Measurements from ENCODE around the gene SCYGR3. TPM values are rescaled to one million over a fixed set of nuclear protein-coding genes. Genes with fewer than 3 reads are reported as not detected.

SCYGR3 gene
- total and polyA plus RNA-seq, 2 donors from 2014 or later: not detected

- Histone ChIP-seq H3K36me3 (ENCODE audit: control insufficient read depth in 2 of 3, insufficient read depth in 3 of 3, low read length in 3 of 3) (no peaks in the 10 kb centered on the region), H3K4me3 (ENCODE audit: low read length in 3 of 3) (no peak overlapping the region), H3K27me3 (ENCODE audit: control insufficient read depth, insufficient read depth, low read length) (no peaks in the 10 kb centered on the region), H3K4me1 (ENCODE audit: control insufficient read depth in 2 of 3, insufficient read depth in 2 of 3, low read depth in 1 of 3, low read length in 3 of 3) (no peaks in the 10 kb centered on the region), H3K27ac (ENCODE audit: low read depth in 2 of 2, low read length in 2 of 2) (no peak overlapping the region), H3K9ac (ENCODE audit: low read length in 3 of 3) (no peak overlapping the region), H3K9me3 (ENCODE audit: control insufficient read depth in 2 of 3, insufficient read depth in 1 of 3, low read length in 3 of 3) (peaks cover 0 to 4% (median 0%) of the 10 kb centered on the region in 3 donors)
- FAIRE-seq: no peak
- no peak for DNase-seq
- no peak for TF ChIP-seq CTCF (IDR thresholded peaks at IDR 0.05; ENCODE audit: borderline replicate concordance, extremely low read depth, insufficient read depth)
- intact Hi-C loops (cut with DNase I): no loop called here
Measured at GRCh38 chr2:227625420-227625819, 10.8 kb upstream of the SCYGR3 start.

GRCh38 chr2:227623226-227623625, 8.6 kb upstream of the SCYGR3 start:
- intact Hi-C loops (cut with DNase I): no loop called here
- no peak overlapping the region for H3K27ac ChIP-seq (ENCODE audit: low read depth in 2 of 2, low read length in 2 of 2)

GRCh38 chr2:227617316-227618230, 2.9 kb upstream of the SCYGR3 start, which contains the start of gene SCYGR4:
TSS of gene SCYGR4 (plus strand) at chr2:227617498. CDS start at chr2:227617498, 0 bp downstream.
- H3K27ac ChIP-seq (ENCODE audit: low read depth in 2 of 2, low read length in 2 of 2): no peak within 1 kb of the TSS
- intact Hi-C loops (cut with DNase I): no loop called here
- peaks cover 0 to 1% (median 0%) of the 10 kb centered on the region in 3 donors for H3K9me3 ChIP-seq (ENCODE audit: control insufficient read depth in 2 of 3, insufficient read depth in 1 of 3, low read length in 3 of 3)
- H3K4me3 ChIP-seq (ENCODE audit: low read length in 3 of 3): no peak within 1 kb of the TSS
- H3K36me3 ChIP-seq (ENCODE audit: control insufficient read depth in 2 of 3, insufficient read depth in 3 of 3, low read length in 3 of 3): no peaks in the 10 kb centered on the region
- no peak for DNase-seq
- H3K9ac ChIP-seq (ENCODE audit: low read length in 3 of 3): no peak within 1 kb of the TSS
- no peak for FAIRE-seq
- no peak for TF ChIP-seq CTCF (IDR thresholded peaks at IDR 0.05; ENCODE audit: borderline replicate concordance, extremely low read depth, insufficient read depth)
- no peaks in the 10 kb centered on the region for H3K27me3 ChIP-seq (ENCODE audit: control insufficient read depth, insufficient read depth, low read length)
- H3K4me1 ChIP-seq (ENCODE audit: control insufficient read depth in 2 of 3, insufficient read depth in 2 of 3, low read depth in 1 of 3, low read length in 3 of 3): no peaks in the 10 kb centered on the region

More at GRCh38 chr2:227623226-227623625, 8.6 kb upstream of the SCYGR3 start:
- Histone ChIP-seq H3K9ac (ENCODE audit: low read length in 3 of 3) (no peak overlapping the region), H3K4me1 (ENCODE audit: control insufficient read depth in 2 of 3, insufficient read depth in 2 of 3, low read depth in 1 of 3, low read length in 3 of 3) (no peaks in the 10 kb centered on the region), H3K9me3 (ENCODE audit: control insufficient read depth in 2 of 3, insufficient read depth in 1 of 3, low read length in 3 of 3) (peaks cover 0 to 4% (median 0%) of the 10 kb centered on the region in 3 donors), H3K36me3 (ENCODE audit: control insufficient read depth in 2 of 3, insufficient read depth in 3 of 3, low read length in 3 of 3) (no peaks in the 10 kb centered on the region), H3K4me3 (ENCODE audit: low read length in 3 of 3) (no peak overlapping the region), H3K27me3 (ENCODE audit: control insufficient read depth, insufficient read depth, low read length) (no peaks in the 10 kb centered on the region)
- no peak for TF ChIP-seq CTCF (IDR thresholded peaks at IDR 0.05; ENCODE audit: borderline replicate concordance, extremely low read depth, insufficient read depth)
- DNase-seq (no peak), FAIRE-seq (no peak)
